DND-41 (cell line): ENCODE data around the gene PUM2.

ENCODE experiments used
- ATAC-seq: fragments of 200-7000 bp; cut with Tn5 transposase; 3 replicates; pipeline ENCODE4 v1.9.1; 2021; ENCODE audit warnings: low read depth; ENCODE audit not compliant: insufficient read depth
- DNase-seq: peaks from one replicate; pipeline ENCODE4 v3.0.0-alpha.2; 2020
- H2AFZ ChIP-seq: 2 replicates; pipeline ENCODE4 v1.6.0; 2012; ENCODE audit warnings: low read depth, low read length
- H3K27ac ChIP-seq: 2 replicates; pipeline ENCODE4 v1.5.1; 2012; ENCODE audit warnings: low read length, inconsistent platforms
- H3K27me3 ChIP-seq: fragments of 200-600 bp; sonication (generic); 2 replicates; pipeline ENCODE4 v1.6.0; 2012; ENCODE audit warnings: low read length, mild to moderate bottlenecking, inconsistent platforms; ENCODE audit not compliant: insufficient read depth, poor library complexity
- H3K36me3 ChIP-seq: 2 replicates; pipeline ENCODE4 v1.5.1; 2012; ENCODE audit warnings: low read length, inconsistent platforms; ENCODE audit not compliant: insufficient read depth
- H3K4me1 ChIP-seq: 2 replicates; pipeline ENCODE4 v1.5.1; 2012; ENCODE audit warnings: mild to moderate bottlenecking, low read length; ENCODE audit not compliant: insufficient read depth
- H3K4me2 ChIP-seq: 2 replicates; pipeline ENCODE4 v1.6.0; 2012; ENCODE audit warnings: mild to moderate bottlenecking, moderate library complexity, low read length, inconsistent platforms; ENCODE audit not compliant: insufficient read depth
- H3K4me3 ChIP-seq, 2 experiments: fragments of 200-600 bp in 1 of 2; shearing (Covaris generic) in 1 of 2; 2 replicates each; pipeline ENCODE4 v1.5.1; 2012 to 2016; ENCODE audit warnings: inconsistent platforms in 2 of 2, low read length in 2 of 2, mild to moderate bottlenecking in 2 of 2, low read depth in 1 of 2, moderate library complexity in 1 of 2
- H3K79me2 ChIP-seq: 2 replicates; pipeline ENCODE4 v1.6.0; 2012; ENCODE audit warnings: low read length, inconsistent platforms; ENCODE audit not compliant: insufficient read depth
- H3K9ac ChIP-seq: 2 replicates; pipeline ENCODE4 v1.6.0; 2012; ENCODE audit warnings: low read depth, mild to moderate bottlenecking, inconsistent platforms, low read length, moderate library complexity
- H3K9me3 ChIP-seq: 2 replicates; pipeline ENCODE4 v1.5.1; 2012; ENCODE audit warnings: low read length, moderate library complexity, mild to moderate bottlenecking, inconsistent platforms; ENCODE audit not compliant: insufficient read depth, severe bottlenecking
- H4K20me1 ChIP-seq: 2 replicates; pipeline ENCODE4 v1.6.0; 2012; ENCODE audit warnings: low read length; ENCODE audit not compliant: insufficient read depth
- EZH2 ChIP-seq: IDR thresholded peaks from 3 replicates; pipeline ENCODE4 v1.6.1; 2012; ENCODE audit warnings: borderline replicate concordance, low read depth, mild to moderate bottlenecking, moderate library complexity, low read length, inconsistent platforms; ENCODE audit not compliant: severe bottlenecking
- TF ChIP-seq, protein P1 (sequence below): IDR thresholded peaks from 2 replicates; pipeline ENCODE4 v1.5.1; 2012; ENCODE audit warnings: borderline replicate concordance, low read length, moderate library complexity, mild to moderate bottlenecking; ENCODE audit not compliant: poor library complexity, severe bottlenecking; ENCODE audit errors: extremely low read depth

PUM2 gene

DNA sequence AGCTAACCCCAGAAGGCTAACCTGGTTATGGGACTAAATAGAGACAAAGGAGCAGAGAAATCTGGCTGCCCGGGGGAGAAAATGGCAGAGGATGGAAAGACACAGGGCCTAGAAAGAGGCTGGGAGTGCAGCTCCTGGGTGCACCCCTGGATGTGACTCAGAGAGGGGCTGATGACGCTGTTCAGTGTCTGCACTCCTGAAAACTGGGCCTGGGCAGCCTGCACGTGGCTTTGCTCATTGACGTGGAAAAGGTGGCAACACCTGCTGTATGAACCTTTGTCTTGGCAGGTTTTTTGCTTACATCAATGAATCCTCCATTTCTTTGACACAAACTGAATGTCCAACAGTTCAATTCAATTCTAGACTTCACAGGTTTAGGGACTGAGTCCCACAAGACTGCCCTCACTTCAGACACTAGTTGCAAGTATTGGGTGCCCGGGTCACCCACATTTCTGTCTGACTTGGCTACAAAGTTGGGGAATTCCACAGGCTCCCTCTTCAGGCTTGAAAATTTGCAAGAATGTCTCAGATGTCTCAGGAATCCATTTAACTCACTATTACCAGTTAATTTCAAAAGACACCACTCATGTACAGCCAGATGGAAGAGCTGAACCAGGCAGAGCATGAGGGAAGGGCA lies 47.3 kb upstream of the PUM2 start:
- H3K36me3 ChIP-seq, result no peaks in the 10 kb centered on the region
- H3K27me3 ChIP-seq, result no peaks in the 10 kb centered on the region
- no peak overlapping the region for H3K9ac ChIP-seq
- H3K27ac ChIP-seq, result no peak overlapping the region
- no peaks in the 10 kb centered on the region for H3K4me1 ChIP-seq
- H2AFZ ChIP-seq, result no peak overlapping the region
- ATAC-seq (no peak), DNase-seq (no peak)
- no peak overlapping the region for H3K4me3 ChIP-seq
- H4K20me1 ChIP-seq, result no peaks in the 10 kb centered on the region
- TF ChIP-seq EZH2, result no peak
- TF ChIP-seq, protein P1, sequence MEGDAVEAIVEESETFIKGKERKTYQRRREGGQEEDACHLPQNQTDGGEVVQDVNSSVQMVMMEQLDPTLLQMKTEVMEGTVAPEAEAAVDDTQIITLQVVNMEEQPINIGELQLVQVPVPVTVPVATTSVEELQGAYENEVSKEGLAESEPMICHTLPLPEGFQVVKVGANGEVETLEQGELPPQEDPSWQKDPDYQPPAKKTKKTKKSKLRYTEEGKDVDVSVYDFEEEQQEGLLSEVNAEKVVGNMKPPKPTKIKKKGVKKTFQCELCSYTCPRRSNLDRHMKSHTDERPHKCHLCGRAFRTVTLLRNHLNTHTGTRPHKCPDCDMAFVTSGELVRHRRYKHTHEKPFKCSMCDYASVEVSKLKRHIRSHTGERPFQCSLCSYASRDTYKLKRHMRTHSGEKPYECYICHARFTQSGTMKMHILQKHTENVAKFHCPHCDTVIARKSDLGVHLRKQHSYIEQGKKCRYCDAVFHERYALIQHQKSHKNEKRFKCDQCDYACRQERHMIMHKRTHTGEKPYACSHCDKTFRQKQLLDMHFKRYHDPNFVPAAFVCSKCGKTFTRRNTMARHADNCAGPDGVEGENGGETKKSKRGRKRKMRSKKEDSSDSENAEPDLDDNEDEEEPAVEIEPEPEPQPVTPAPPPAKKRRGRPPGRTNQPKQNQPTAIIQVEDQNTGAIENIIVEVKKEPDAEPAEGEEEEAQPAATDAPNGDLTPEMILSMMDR, result no peak
- H3K4me2 ChIP-seq, result no peak overlapping the region
- H3K9me3 ChIP-seq, result no peaks in the 10 kb centered on the region
- H3K79me2 ChIP-seq, result no peaks in the 10 kb centered on the region

DNA sequence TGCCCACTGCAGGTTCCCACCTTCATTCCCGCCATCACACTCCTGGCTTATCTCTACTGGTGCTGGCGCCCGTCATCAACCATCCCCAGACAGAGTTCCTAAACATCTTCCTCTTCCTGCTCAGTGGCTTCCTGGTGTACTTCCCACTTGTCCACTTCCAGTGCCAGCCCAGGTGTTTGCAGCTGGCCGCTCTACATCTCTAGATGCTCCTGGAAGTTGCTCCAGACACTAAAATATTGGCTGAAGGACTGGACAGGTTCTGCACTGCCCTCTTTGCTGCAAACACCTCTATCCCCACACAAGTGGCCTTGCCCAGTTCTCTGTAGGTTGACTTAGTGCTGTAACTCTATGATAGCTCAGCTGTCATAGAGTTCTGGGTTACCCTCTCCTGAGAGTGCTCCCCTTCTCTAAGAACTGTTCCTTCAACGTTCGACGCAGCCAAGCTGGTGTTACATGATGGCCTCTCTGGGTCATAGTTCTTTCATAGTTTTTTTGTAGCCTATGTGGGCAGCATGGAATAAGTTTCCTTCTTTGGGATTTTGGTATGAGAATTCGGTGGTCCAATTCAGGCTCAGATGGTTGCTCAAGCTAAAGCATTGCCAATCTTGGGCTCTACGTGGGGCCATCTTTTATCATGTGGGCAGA lies 45.8 kb upstream of the PUM2 start:
- TF ChIP-seq, protein P1, result no peak
- TF ChIP-seq EZH2, result no peak
- H3K9ac ChIP-seq, result no peak overlapping the region
- DNase-seq (no peak), ATAC-seq (no peak)
- H3K9me3 ChIP-seq, result no peaks in the 10 kb centered on the region
- no peak overlapping the region for H2AFZ ChIP-seq
- H4K20me1 ChIP-seq, result no peaks in the 10 kb centered on the region
- H3K4me1 ChIP-seq, result no peaks in the 10 kb centered on the region
- no peaks in the 10 kb centered on the region for H3K36me3 ChIP-seq
- no peaks in the 10 kb centered on the region for H3K79me2 ChIP-seq
- no peak overlapping the region for H3K4me3 ChIP-seq
- no peaks in the 10 kb centered on the region for H3K27me3 ChIP-seq
- no peak overlapping the region for H3K27ac ChIP-seq
- no peak overlapping the region for H3K4me2 ChIP-seq

GRCh38 chr2:20393986-20394385 lies 43.3 kb upstream of the PUM2 start:
- Histone ChIP-seq H3K4me2 (no peak overlapping the region), H4K20me1 (no peaks in the 10 kb centered on the region), H3K27me3 (no peaks in the 10 kb centered on the region), H3K27ac (no peak overlapping the region), H3K79me2 (no peaks in the 10 kb centered on the region), H3K9me3 (no peaks in the 10 kb centered on the region), H2AFZ (no peak overlapping the region), H3K36me3 (no peaks in the 10 kb centered on the region), H3K9ac (no peak overlapping the region), H3K4me3 (no peak overlapping the region), H3K4me1 (no peaks in the 10 kb centered on the region)
- no peak for DNase-seq
- ATAC-seq, result no peak
- TF ChIP-seq, protein P1, result no peak
- TF ChIP-seq EZH2, result no peak
